HEK293 (cell line): Measurements from ENCODE around the gene TPP1.
A peak's percentile ranks its signal among the peaks of the same experiment; 100 is the strongest.

Source experiments
- HOXA7 ChIP-seq: sonication (generic); formaldehyde crosslinking; IDR thresholded peaks from 2 replicates; pipeline ENCODE4 v1.8.1; 2022; ENCODE audit warnings: missing genetic modification reagents, borderline replicate concordance
- KLF1 ChIP-seq: fragments of 450-650 bp; formaldehyde crosslinking; IDR thresholded peaks from 2 replicates; pipeline ENCODE4 v1.5.1; 2016; ENCODE audit warnings: missing biosample characterization, missing genetic modification characterization
- SETDB1 ChIP-seq: IDR thresholded peaks from one replicate; pipeline ENCODE4 v1.6.1; 2017; ENCODE audit warnings: mild to moderate bottlenecking, low read length, moderate library complexity, mixed read lengths; ENCODE audit not compliant: insufficient read length
- SP2 ChIP-seq: fragments of 450-650 bp; formaldehyde crosslinking; IDR thresholded peaks from 2 replicates; pipeline ENCODE4 v1.5.1; 2016; ENCODE audit warnings: missing biosample characterization, missing genetic modification characterization
- TCF7L2 ChIP-seq: IDR thresholded peaks from 2 replicates; pipeline ENCODE4 v1.6.1; 2011; ENCODE audit warnings: low read depth, mild to moderate bottlenecking, inconsistent platforms, low read length, moderate library complexity, borderline replicate concordance
- ZNF544 ChIP-seq: fragments of 450-650 bp; formaldehyde crosslinking; IDR thresholded peaks from 2 replicates; pipeline ENCODE4 v1.5.0; 2017; ENCODE audit warnings: missing biosample characterization, missing genetic modification characterization
- TF ChIP-seq, protein P1 (sequence below): fragments of 450-650 bp; formaldehyde crosslinking; IDR thresholded peaks from 2 replicates; pipeline ENCODE4 v1.5.1; 2016; ENCODE audit warnings: missing biosample characterization, missing genetic modification characterization
- TF ChIP-seq, protein P2 (sequence below): fragments of 450-650 bp; formaldehyde crosslinking; IDR thresholded peaks from 2 replicates; pipeline ENCODE4 v1.5.1; 2016; ENCODE audit warnings: missing biosample characterization, missing genetic modification characterization
- TF ChIP-seq, protein P3 (sequence below): fragments of 450-650 bp; formaldehyde crosslinking; IDR thresholded peaks from 2 replicates; pipeline ENCODE4 v1.5.1; 2016; ENCODE audit warnings: missing biosample characterization, missing genetic modification characterization, borderline replicate concordance
- TF ChIP-seq, protein P4 (sequence below): fragments of 450-650 bp; formaldehyde crosslinking; IDR thresholded peaks from 2 replicates; pipeline ENCODE4 v1.5.1; 2016; ENCODE audit warnings: missing biosample characterization, missing genetic modification characterization
- TF ChIP-seq, protein P5 (sequence below): fragments of 450-650 bp; formaldehyde crosslinking; IDR thresholded peaks from 2 replicates; pipeline ENCODE4 v1.5.1; 2016; ENCODE audit warnings: missing biosample characterization, missing genetic modification characterization

DNA sequence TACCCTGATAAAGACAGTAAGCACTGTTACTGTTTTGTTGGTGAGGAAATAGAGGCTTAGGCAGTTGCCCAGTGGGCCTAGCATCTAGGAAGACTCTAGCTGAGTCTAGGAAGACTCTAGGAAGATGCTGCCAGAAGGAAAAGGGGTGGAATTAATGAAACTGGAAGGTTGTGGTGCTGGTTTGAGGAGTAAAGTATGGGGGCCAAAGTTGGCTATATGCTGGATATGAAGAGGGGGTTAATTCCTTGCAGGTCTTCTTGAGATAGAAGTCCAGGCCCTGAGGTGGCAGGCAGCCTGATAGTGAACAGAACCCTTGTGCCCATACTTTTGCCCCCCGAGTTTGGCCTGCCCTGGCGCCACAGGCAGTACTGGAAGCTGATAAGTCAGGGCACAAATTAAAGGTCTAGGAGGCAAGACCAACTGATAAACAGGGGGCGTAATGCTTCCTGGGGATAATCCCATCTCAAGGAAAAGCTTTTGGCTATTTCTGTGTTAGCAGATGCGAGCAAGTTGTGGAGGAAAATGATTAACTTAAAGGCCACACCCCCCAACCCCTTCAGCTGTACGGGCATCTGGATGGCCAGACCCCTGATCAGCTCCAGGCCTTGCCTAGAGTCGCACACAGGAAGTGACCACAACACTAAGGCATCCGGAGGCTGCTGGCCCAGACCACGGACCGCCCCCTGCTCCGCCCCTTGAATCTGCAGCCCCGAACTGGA lies 12.6 kb downstream of the TPP1 start:
- TF ChIP-seq, protein P1, sequence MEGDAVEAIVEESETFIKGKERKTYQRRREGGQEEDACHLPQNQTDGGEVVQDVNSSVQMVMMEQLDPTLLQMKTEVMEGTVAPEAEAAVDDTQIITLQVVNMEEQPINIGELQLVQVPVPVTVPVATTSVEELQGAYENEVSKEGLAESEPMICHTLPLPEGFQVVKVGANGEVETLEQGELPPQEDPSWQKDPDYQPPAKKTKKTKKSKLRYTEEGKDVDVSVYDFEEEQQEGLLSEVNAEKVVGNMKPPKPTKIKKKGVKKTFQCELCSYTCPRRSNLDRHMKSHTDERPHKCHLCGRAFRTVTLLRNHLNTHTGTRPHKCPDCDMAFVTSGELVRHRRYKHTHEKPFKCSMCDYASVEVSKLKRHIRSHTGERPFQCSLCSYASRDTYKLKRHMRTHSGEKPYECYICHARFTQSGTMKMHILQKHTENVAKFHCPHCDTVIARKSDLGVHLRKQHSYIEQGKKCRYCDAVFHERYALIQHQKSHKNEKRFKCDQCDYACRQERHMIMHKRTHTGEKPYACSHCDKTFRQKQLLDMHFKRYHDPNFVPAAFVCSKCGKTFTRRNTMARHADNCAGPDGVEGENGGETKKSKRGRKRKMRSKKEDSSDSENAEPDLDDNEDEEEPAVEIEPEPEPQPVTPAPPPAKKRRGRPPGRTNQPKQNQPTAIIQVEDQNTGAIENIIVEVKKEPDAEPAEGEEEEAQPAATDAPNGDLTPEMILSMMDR (tag by site-specific recombination), result no peak
- TF ChIP-seq, protein P2, sequence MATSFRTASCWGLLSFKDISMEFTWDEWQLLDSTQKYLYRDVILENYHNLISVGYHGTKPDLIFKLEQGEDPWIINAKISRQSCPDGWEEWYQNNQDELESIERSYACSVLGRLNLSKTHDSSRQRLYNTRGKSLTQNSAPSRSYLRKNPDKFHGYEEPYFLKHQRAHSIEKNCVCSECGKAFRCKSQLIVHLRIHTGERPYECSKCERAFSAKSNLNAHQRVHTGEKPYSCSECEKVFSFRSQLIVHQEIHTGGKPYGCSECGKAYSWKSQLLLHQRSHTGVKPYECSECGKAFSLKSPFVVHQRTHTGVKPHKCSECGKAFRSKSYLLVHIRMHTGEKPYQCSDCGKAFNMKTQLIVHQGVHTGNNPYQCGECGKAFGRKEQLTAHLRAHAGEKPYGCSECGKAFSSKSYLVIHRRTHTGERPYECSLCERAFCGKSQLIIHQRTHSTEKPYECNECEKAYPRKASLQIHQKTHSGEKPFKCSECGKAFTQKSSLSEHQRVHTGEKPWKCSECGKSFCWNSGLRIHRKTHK, result no peak
- TF ChIP-seq HOXA7 (CRISPR knock-in tag) (no peak), SETDB1 (no peak), SP2 (tag by site-specific recombination) (peak; percentile 84), KLF1 (no peak), TCF7L2 (no peak), ZNF544 (tag by site-specific recombination) (no peak)
- TF ChIP-seq, protein P3, sequence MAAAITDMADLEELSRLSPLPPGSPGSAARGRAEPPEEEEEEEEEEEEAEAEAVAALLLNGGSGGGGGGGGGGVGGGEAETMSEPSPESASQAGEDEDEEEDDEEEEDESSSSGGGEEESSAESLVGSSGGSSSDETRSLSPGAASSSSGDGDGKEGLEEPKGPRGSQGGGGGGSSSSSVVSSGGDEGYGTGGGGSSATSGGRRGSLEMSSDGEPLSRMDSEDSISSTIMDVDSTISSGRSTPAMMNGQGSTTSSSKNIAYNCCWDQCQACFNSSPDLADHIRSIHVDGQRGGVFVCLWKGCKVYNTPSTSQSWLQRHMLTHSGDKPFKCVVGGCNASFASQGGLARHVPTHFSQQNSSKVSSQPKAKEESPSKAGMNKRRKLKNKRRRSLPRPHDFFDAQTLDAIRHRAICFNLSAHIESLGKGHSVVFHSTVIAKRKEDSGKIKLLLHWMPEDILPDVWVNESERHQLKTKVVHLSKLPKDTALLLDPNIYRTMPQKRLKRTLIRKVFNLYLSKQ (tag by site-specific recombination), result no peak
- TF ChIP-seq, protein P4, sequence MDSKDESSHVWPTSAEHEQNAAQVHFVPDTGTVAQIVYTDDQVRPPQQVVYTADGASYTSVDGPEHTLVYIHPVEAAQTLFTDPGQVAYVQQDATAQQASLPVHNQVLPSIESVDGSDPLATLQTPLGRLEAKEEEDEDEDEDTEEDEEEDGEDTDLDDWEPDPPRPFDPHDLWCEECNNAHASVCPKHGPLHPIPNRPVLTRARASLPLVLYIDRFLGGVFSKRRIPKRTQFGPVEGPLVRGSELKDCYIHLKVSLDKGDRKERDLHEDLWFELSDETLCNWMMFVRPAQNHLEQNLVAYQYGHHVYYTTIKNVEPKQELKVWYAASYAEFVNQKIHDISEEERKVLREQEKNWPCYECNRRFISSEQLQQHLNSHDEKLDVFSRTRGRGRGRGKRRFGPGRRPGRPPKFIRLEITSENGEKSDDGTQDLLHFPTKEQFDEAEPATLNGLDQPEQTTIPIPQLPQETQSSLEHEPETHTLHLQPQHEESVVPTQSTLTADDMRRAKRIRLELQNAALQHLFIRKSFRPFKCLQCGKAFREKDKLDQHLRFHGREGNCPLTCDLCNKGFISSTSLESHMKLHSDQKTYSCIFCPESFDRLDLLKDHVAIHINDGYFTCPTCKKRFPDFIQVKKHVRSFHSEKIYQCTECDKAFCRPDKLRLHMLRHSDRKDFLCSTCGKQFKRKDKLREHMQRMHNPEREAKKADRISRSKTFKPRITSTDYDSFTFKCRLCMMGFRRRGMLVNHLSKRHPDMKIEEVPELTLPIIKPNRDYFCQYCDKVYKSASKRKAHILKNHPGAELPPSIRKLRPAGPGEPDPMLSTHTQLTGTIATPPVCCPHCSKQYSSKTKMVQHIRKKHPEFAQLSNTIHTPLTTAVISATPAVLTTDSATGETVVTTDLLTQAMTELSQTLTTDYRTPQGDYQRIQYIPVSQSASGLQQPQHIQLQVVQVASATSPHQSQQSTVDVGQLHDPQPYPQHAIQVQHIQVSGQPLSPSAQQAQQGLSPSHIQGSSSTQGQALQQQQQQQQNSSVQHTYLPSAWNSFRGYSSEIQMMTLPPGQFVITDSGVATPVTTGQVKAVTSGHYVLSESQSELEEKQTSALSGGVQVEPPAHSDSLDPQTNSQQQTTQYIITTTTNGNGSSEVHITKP (tag by site-specific recombination), result peak; percentile 79
- TF ChIP-seq, protein P5, sequence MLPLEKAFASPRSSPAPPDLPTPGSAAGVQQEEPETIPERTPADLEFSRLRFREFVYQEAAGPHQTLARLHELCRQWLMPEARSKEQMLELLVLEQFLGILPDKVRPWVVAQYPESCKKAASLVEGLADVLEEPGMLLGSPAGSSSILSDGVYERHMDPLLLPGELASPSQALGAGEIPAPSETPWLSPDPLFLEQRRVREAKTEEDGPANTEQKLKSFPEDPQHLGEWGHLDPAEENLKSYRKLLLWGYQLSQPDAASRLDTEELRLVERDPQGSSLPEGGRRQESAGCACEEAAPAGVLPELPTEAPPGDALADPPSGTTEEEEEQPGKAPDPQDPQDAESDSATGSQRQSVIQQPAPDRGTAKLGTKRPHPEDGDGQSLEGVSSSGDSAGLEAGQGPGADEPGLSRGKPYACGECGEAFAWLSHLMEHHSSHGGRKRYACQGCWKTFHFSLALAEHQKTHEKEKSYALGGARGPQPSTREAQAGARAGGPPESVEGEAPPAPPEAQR (tag by site-specific recombination), result no peak
